ENCODE data around the gene PHIP.

The PHIP gene

DNA sequence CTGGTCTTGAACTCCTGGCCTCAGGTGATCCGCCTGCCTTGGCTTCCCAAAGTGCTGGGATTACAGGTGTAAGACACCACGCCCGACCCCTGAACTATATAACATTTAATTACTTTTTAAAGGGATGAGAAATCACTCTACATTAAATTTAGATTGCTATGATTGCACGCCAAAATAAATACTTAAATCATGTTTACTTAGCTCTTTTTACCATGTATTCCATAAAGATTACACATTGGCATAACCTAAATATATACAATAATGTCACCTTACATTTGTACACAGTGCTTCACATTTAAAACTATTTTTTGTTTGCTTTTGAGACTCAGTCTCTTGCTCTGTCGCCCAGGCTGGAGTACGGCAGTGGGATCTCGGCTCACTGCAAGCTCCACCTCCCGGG lies 124.3 kb downstream of the PHIP start:
- DNase-seq (ENCODE audit: low read depth), result no peak
- no peak overlapping the region for H3K4me3 ChIP-seq (ENCODE audit: low read depth, low read length)
- TF ChIP-seq, protein P1, sequence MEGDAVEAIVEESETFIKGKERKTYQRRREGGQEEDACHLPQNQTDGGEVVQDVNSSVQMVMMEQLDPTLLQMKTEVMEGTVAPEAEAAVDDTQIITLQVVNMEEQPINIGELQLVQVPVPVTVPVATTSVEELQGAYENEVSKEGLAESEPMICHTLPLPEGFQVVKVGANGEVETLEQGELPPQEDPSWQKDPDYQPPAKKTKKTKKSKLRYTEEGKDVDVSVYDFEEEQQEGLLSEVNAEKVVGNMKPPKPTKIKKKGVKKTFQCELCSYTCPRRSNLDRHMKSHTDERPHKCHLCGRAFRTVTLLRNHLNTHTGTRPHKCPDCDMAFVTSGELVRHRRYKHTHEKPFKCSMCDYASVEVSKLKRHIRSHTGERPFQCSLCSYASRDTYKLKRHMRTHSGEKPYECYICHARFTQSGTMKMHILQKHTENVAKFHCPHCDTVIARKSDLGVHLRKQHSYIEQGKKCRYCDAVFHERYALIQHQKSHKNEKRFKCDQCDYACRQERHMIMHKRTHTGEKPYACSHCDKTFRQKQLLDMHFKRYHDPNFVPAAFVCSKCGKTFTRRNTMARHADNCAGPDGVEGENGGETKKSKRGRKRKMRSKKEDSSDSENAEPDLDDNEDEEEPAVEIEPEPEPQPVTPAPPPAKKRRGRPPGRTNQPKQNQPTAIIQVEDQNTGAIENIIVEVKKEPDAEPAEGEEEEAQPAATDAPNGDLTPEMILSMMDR (IDR thresholded peaks at IDR 0.05; ENCODE audit: insufficient read depth, low read depth, low read length, missing control alignments), result no peak

DNA sequence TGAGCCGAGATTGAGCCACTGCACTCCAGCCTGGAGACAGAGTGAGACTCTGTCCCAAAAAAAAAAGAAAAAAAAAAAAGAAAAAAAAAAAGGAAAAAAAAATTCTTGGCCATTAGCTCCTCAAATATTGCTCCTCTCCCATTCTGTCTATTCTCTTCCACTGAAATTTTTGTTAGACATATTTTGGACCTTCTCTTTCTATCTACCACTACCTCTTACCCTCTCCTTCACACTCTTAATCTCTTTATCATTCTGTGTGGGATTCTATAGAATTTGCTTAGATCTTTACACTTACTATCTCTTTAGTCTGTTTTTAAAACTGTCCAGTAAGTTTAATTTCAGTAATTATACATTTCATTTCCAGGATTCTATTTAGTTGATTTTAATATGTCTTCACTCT lies 125.7 kb downstream of the PHIP start:
- H3K4me3 ChIP-seq (ENCODE audit: low read depth, low read length), result no peak overlapping the region
- TF ChIP-seq, protein P1 (IDR thresholded peaks at IDR 0.05; ENCODE audit: insufficient read depth, low read depth, low read length, missing control alignments), result no peak
- DNase-seq (ENCODE audit: low read depth), result no peak

DNA sequence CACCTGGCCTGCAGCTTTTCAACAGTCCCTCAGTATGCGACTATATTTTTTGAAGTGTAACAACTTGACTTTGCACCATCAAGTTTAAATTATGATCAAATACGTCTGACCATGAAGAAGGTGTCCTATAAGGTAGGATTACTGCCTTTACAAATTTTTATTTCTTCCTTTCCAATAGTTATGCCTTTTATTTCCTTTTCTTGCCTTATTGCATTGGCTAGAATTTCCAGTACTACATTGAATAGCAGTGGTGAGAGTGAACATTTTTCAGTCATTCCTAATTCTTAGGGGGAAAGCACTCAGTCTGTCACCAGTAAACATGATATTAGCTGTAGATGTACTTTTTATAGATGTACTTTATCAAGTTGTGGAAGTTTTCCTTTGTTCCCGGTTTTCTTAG lies 129.3 kb downstream of the PHIP start:
- H3K4me3 ChIP-seq (ENCODE audit: low read depth, low read length), result no peak overlapping the region
- no peak for DNase-seq (ENCODE audit: low read depth)
- TF ChIP-seq, protein P1 (IDR thresholded peaks at IDR 0.05; ENCODE audit: insufficient read depth, low read depth, low read length, missing control alignments), result no peak

DNA sequence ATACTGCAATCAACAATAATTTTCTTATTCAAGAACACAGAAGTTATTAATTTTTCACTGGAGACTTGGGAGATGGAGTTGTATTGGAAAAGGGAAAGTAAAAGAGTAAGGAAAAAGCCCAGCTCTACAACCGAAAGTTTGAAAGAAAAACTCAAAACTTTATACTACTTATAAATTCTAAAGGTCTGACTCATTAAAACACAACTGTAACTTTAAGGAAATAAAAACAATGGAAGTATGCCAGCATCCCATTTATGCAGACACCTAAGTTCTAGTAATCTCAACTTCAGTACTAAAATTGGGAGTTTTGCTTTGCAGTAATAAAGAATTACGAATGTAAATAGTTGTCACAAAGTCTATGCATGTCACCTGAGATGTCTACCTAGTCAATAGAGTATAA lies 130.1 kb downstream of the PHIP start:
- DNase-seq (ENCODE audit: low read depth), result no peak
- TF ChIP-seq, protein P1 (IDR thresholded peaks at IDR 0.05; ENCODE audit: insufficient read depth, low read depth, low read length, missing control alignments), result no peak
- no peak overlapping the region for H3K4me3 ChIP-seq (ENCODE audit: low read depth, low read length)

DNA sequence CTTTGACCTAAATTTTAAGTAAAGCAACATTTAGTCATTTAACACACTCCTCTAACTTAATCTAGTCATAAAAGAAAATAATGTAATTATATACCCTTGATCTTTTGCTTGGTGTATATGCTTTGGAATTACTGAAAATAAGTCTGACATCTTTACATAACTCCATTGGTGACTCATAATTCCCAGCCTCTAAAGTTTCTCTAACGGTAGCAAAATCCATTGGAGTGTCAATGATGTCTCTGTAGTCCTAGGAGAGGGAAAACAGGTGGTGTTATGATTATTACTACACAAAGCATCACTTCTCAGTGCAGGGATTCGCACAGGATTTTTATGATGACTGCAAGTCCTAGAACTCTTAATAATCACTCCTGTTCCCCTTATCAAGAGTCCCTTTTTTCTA lies 130.5 kb downstream of the PHIP start:
- H3K4me3 ChIP-seq (ENCODE audit: low read depth, low read length), result no peak overlapping the region
- TF ChIP-seq, protein P1 (IDR thresholded peaks at IDR 0.05; ENCODE audit: insufficient read depth, low read depth, low read length, missing control alignments), result no peak
- DNase-seq (ENCODE audit: low read depth), result no peak

DNA sequence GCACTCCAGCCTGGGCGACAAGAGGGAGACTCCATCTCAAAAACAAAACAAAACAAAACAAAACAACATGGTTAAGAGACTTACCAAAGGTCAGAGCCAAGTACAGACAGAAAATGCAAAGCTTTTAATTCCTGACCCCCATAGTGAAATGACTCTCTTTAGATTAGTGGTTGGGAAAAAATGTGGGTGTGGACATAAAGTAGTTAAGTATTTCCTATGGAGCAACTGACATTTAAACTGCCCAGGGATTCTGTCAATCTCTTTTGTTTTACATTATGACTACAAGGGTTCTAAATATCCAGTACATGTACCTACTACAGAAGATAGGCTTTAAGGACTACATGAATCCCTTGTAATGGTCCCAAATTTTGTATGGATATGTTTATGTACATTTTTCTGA lies 135.6 kb downstream of the PHIP start:
- no peak for DNase-seq (ENCODE audit: low read depth)
- TF ChIP-seq, protein P1 (IDR thresholded peaks at IDR 0.05; ENCODE audit: insufficient read depth, low read depth, low read length, missing control alignments), result no peak
- H3K4me3 ChIP-seq (ENCODE audit: low read depth, low read length), result no peak overlapping the region

DNA sequence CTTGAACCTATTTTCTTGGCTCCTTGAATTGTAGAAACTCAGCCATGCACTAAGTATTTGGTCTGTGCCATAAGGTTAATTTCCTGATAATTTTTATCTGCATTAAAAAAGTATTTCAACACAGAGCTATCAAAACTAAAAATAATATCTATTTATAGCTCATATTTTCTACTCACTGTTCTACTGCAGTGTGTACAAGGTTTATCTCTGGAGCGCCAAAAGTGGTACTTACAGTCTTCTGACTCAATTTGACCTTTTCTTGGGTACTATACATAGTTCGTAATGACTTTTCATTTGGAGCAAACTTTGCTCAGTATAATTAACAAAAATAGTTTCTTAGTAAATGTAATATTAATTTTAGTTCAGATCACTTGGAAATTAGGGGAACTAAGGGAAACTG lies 141.5 kb downstream of the PHIP start:
- no peak for DNase-seq (ENCODE audit: low read depth)
- TF ChIP-seq, protein P1 (IDR thresholded peaks at IDR 0.05; ENCODE audit: insufficient read depth, low read depth, low read length, missing control alignments), result no peak
- no peak overlapping the region for H3K4me3 ChIP-seq (ENCODE audit: low read depth, low read length)

Data from GM12865 (cell line).